HG02588 (cell line): Measurements from ENCODE around the gene ADGRA3.

Experiments
- ATAC-seq: cut with Tn5 transposase; IDR thresholded peaks from one replicate; pipeline ENCODE4 v1.9.1; 2021; ENCODE audit warnings: mild to moderate bottlenecking, moderate library complexity; ENCODE audit not compliant: unreplicated experiment

The ADGRA3 gene

DNA sequence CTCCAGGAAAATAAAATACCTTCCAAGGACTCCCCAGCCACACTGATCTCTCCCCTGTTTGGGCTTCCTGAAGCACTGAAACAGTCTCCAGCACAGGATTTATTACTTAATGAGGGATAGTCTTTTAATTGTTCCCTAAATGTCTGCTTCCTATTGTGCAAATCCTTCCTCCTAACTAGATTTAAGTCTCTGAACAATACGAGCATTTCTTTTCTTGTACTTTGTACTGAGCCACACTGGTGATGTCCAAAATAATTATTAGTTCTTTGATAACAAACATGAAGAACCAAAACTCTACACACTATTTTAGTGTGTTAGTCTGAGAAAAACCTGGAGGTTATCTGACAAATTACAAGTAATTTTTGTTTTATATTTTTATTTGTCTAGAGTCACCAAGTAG, 5.1 kb downstream of the ADGRA3 start:
- no peak for ATAC-seq

GRCh38 chr4:22508376-22508775, 7.5 kb downstream of the ADGRA3 start:
- no peak for ATAC-seq

- no peak for ATAC-seq
Observed at GRCh38 chr4:22504922-22505321, 10.9 kb downstream of the ADGRA3 start.

- no peak for ATAC-seq
Observed at GRCh38 chr4:22504447-22504846, 11.4 kb downstream of the ADGRA3 start.

GRCh38 chr4:22502895-22503814, 12.7 kb downstream of the ADGRA3 start:
- no peak for ATAC-seq

GRCh38 chr4:22501715-22502095, 14.2 kb downstream of the ADGRA3 start:
- ATAC-seq, result no peak

- no peak for ATAC-seq
Observed at GRCh38 chr4:22500831-22501714, 14.8 kb downstream of the ADGRA3 start.

GRCh38 chr4:22500128-22500611, 15.7 kb downstream of the ADGRA3 start:
- ATAC-seq, result no peak

GRCh38 chr4:22498866-22499265, 17.0 kb downstream of the ADGRA3 start:
- ATAC-seq, result no peak

DNA sequence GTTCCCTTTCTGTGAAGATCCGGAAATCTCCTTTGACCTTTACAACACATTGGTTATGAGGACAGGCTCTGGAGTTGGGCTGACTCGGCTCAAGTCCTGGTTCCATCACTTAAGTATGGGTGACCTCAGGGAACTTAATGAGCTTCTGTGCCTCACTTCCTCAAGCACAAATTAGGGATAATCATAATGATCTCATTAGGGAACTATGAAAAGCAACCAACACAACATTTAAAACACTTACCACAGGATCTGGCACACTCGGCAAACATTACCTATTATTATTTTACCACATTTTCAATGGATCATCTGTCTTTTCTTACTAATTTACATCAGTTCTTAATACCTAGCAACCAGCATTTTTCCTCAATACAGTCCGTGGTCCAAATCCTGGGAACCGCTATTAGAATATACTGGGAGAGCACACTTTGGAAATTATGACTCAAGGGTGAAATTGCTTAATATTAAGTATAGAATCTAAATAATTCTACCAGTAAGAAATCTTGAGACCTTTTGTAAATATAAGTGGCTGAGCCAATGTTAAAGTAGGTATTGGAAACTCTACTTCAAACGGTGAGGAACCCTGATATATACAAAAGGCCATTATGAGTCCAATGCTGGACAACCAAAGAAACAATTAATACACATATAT, 19.6 kb downstream of the ADGRA3 start:
- no peak for ATAC-seq

DNA sequence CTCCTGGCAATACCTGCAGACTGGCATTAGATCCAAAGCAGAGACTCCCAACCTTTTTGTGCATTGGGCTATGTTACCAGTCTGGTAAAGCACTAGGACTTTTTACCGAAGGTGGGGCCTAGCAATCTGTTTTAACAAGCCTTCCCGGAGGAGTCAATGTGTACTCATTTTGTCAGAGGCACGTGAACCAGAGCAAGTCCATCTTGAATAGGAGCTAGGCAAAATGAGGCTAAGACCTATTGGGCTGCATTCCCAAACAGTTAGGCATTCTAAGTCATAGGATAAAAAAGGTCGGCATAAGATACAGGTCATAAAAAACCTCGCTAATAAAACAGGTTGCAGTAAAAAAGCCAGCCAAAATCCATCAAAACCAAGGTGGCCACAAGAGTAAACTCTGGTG, 22.3 kb downstream of the ADGRA3 start:
- no peak for ATAC-seq

- ATAC-seq, result no peak
Observed at GRCh38 chr4:22492987-22493386, 22.9 kb downstream of the ADGRA3 start.

DNA sequence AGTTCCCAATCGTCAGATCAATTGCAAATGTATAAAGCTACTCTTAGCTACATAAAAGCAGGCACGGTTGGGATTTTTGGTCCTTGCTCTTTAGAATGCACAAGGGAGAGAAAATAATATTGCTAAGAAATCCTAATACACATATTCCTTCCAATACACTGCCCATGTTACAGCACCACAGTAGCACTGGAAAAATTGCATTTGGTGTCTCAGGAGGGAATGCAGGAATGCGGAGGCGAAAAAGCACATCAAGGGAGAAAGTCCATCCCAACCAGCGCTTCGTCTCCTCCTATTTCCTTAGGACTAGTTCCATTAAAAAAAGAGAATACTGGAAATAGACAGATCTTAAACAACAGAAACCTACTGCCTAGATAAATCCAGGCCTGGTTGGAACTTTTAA, 23.9 kb downstream of the ADGRA3 start:
- no peak for ATAC-seq

DNA sequence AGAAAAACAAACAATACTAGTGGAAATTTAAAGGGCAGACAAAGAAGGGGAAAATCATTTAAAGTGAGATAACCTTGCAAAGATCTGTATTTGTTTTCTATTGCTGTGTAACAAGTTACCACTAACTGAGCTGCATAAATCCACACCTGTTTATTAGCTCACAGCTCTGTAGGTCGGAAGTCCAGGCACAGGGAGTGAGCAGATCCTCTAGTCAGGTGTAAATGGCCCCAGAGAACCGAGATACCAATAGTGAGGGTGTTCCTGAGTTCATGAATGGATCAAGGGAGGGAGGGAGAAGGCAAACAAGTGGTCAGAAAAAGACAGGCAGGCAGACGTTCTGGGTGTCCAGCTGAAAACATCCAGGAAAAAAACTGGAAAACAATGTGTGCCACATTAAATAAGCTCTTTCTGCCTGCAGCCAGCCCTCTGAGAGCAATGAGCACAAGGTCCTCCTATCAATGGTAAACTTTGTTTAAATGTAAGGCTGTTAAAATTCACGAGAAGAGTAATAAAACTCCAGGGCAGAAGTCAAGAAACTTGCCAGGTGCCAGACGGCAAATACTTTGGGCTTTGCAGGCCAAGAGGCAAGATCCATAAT, 25.0 kb downstream of the ADGRA3 start:
- ATAC-seq, result no peak

- ATAC-seq, result no peak
Observed at GRCh38 chr4:22488106-22488505, 27.8 kb downstream of the ADGRA3 start.

GRCh38 chr4:22487328-22487727, 28.5 kb downstream of the ADGRA3 start:
- no peak for ATAC-seq

DNA sequence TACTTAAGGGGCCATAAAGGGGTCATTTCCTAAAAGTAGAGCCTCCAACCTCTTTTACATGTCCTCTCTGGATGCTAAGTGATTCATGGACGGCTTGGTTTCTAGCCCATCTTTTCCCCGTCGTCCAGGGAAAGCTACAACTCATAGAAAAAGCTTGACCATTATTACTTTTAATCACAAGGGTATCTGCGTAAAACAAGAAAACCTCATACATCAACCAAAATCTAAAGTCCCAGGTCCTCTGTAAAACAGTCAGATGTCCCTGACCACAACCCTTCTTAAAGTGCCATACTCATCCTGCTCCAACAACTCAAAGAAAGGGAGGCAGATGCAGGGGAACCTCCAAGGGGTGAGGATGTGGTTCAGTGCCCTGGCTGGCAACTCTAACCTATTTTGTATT, 29.6 kb downstream of the ADGRA3 start:
- no peak for ATAC-seq

DNA sequence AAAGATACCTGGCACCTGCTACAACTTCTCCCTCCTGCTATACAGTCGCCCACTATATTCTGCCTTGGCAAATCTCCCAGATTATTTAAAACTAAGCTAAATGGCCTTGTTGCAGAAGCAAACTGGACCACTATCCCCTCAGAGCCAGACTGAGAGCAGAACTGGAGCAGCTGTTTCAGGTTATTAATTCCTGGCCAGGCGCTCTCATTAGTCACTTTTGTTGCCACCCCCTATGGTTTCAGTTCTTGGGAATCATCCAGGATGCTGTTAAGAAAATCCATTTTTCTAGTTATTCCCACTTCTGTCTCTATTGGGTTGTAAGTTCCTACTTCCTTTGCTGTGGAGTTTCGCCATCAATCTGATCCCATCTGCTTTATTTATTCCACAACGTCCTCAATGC, 30.1 kb downstream of the ADGRA3 start:
- no peak for ATAC-seq

DNA sequence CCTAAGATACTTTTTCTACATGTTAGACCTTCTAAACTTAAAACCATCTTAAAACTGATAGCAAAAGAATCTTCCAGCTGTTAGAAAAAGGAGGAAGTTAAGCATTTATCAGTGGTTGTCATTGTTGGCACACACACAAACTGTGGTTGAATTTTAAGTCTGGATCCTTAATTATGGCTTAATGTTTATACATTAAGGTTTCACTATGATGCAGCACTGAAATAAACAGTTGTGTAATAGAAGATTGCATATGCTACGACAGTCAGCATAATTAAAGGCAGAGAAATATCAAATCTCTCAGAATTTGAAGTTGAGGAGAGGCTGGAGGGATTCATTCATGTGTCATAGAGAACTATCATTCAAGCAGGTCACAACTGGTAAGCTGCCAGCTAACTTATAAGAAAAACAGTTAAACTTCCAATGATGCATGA, 32.3 kb downstream of the ADGRA3 start:
- no peak for ATAC-seq

DNA sequence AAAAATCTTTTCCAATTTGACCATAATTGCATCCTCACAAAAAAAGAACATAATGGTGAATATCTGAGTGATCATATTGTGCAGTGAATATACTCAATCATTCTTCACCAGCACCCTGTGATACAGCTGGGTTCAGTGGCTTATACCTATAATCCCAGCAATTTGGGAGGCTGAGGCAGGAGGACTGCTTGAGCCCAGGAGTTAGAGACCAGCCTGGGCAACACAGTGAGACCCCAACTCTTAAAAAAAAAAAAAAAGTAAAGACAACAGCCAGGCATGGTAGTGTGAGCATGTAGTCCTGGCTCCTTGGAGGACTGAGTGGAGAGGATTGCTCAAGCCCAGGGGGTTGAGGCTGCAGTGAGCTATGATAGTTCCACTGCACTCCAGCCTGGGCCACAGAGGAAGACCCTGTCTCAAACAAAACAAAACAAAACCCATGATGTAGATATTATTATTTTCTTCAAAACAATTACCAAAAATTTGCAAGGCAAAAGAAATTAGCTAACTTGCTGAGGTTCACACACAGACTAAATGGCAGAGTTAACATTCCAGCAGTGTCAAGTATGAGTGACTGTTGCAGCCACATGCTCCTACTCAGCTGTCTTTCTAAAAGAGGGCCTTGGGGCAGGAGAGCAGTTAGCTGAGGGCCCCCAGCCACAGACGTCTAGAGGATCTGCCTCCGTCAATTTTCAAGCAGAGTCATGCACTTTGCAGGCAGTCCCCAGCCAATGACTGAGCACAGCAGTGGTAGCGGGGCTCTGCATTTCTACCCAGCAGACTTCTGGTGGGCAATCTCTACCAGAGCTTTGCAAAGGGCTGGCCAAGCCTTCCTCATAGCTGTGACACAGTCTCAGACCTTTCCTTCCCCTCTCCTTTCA, 33.4 kb downstream of the ADGRA3 start:
- ATAC-seq, result no peak
